HG03571 (cell line): ENCODE measurements around the gene SCGB1C1.
A peak's percentile ranks its signal among the peaks of the same experiment; 100 is the strongest.

Source experiments
- ATAC-seq: cut with Tn5 transposase; IDR thresholded peaks from one replicate; pipeline ENCODE4 v1.9.1; 2021; ENCODE audit not compliant: unreplicated experiment

The SCGB1C1 gene

DNA sequence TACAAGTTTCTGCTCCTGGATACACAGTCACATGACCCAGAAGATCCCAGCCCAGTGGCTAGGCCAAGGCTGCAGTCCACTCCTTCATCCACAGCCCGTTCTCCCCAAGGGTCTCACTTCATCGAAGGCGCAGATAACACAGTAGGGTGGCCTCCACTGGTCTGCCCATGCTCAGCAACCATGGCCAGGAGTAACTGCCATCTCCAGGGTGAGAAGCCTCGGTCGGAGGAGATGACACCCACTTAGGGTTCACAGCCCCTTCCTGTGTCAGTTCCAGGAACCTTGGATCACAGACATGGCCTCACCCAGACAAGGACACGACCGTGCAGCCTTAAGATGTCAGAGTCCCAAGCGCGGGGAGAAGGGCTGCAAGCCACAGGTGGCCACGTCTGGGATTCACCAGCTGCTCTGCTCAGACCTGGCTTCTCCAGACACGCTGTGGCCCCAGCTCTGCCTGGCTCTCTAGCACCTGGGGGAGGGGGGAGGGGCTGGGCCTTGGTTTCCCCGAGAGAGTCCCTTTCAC is 11.8 kb downstream of the SCGB1C1 start:
- no peak for ATAC-seq

DNA sequence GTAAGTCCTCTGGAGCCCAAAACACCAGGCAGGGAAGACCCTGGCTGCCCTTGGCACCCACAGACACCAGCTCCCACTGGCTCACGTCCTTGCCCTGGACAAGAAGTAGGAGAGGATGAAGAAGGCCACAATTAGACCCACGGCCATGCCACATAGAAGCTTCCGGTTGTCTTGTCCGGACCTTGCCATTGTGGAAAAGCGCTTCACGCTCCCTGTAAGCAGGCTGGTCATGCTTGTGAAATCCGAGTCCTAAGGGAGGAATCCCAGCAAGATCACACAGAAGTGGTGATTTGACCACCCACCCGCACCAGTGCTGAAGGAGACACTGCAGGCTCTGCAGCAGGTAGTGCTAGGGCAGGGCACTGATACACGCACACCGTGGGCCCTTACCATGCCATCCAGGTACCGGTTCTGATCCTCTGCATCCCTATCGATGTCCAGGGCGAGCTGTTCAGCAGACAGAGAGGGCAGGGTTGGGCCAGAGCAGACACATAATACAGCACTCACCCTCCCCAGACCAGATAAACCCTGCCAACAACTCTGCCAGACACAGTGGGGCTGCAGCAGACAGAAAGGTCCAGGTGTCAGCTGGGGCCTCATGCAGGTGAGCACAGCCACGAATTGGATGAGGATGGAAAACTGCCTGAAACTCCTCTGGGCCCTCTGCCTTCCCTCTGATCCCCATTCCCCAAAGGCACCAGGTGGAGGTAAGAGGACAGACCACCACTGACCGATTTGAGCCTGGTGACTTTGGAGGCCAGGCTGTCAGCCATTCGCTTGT is 12.5 kb downstream of the SCGB1C1 start:
- no peak for ATAC-seq

DNA sequence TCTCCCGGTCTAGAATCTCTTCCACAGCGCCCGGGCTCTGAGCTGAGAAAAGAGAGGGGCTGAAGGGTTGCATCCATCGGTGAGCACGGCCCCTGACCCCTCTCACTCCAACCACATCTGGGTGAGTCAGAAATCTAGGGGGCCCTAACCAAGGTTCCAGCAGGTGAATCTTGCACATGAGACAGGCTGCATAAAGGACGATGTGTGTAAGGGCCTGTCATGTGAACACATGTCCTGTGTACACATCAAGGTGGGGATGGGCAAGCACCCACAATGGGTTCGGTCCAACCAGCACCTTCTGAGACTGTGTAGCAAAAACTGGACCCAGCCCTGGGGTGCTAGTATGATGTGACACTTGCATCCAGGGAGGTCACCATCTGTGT is 13.1 kb downstream of the SCGB1C1 start:
- no peak for ATAC-seq

DNA sequence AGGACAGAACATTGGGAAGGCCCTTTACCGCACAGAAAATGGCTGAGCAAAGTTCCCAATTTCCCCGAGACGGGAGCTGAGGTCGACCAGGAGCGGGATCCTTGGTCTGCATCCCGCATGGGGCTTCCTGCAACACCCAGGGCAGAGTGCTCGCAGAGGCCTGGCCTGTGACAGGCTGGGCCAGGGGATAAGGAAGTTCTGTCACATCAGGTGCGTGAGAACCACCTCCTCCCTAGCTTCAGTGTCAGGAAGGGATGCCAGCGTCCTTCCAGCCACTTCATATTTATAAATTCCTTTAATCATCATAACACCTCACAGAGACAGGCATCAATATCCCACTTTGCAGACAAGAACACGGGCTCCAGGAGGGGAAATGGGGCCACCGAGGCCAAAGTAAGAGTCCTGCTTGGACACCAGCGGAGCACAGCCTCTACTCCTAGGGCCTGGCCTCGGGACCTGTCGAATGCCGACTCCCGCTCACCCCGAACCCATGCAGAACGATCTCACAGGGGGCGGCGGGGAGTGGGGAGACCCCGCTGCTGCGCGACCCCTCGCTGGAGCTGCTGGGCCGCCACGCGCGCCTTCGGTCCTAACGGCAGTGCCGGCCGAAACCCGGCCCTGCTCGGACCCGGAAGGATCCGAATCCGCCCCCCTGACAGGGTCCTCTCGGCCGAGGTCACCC is 13.8 kb downstream of the SCGB1C1 start:
- peak; percentile 2 for ATAC-seq

DNA sequence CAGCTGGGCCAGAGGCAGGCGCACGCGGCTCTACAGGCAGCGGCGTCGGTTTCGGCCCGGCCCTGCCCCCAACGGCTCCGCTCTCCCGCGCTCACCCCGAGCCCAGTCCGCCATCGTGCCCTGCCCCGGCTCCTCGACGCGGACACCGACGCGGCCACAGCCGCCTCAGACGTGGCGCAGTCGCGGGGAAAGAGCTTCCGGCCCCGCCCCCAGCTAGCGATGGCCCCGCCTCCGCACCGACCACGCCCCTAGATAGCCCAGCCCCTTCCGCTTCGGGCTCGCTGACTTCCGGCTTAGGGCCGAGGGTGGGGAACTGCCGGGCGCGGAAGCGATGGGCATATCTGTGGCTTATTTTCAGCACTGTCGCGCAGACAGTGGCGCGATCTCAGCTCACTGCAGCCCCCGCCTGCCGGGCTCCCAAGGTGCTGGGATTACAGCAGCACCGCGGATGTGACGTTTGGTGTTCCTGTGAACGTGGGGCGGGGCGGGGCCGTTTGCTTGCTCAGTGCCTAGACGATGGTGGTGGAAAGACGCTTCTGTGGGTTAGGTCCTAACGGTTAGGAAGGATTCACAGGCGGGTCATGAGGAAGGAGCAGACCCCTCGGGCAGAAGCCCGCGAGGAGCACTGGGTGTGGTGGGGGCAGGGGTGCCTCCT is 14.5 kb downstream of the SCGB1C1 start, which contains the start of the genes BET1L and RIC8A:
Gene BET1L, minus strand, starts transcription at position 192 of the 655 bp plus-strand sequence. Its CDS starts 78 bp downstream, at position 114.
Gene RIC8A, plus strand, starts transcription at position 501 of the 655 bp plus-strand sequence. CDS start 1,147 bp downstream, outside the sequence.
- peak; percentile 64 for ATAC-seq

DNA sequence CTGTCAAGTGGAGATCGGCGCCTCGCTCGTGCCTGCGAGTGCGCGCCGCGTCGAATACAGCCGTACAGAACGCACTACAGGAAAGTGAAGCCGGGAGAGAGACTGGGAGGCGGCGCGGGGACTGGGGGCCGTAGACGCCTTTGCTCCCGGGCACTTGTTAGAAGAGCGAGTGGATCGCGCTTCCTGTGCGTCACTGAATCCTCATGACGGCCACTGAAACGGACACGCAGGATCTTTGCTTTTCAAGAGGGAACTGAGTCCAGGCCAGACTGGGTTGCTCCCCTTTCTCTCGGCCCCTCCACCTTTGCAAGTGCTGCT is 14.9 kb downstream of the SCGB1C1 start:
- no peak for ATAC-seq

DNA sequence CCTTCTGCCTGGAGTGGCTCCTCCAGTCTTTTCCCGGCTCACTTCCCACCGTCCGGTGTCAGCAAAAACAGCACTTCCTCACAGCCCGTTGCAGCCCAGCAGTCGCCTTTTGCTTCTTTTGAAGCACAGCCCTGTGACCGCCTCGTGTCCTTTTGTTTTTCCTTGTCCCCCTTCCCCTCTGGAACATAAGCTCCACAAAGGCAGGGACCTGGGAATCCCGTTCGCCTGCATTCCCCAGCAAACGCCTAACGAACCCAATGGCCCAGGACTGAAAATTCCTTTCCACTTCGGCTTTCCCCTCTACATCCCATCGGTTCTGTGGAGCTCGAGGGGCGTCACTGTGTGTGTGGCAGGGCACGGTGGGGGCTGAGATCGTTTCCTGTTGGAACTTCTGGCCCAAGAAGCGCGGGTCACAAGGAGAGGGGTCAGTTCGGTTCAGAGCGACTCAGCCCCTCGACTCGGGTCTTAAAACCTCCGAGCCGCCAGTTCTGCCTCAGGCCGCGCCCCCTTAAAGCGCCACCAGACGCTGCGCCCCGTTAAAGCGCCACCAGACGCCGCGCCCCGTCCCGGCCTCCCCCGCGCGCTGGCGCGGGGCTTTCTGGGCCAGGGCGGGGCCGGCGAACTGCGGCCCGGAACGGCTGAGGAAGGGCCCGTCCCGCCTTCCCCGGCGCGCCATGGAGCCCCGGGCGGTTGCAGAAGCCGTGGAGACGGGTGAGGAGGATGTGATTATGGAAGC is 15.5 kb downstream of the SCGB1C1 start:
- peak; percentile 37 for ATAC-seq

DNA sequence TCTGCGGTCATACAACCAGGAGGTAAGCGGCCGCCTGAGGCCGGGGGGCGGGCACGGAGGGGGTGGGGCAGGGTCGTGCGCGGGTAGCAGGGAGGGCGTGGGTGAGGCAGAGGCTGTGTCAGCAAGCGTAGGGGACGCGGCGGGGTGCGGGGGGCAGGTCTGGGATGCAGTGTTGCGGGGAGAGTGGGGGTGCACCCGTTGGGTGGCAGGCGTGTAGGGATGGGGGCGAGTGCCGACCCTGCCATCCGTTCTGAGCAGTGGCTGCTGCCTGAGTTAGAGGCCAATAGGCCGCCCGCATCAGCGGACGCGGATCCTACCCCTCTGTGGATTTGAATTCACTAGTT is 16.0 kb downstream of the SCGB1C1 start:
- peak; percentile 2 for ATAC-seq

DNA sequence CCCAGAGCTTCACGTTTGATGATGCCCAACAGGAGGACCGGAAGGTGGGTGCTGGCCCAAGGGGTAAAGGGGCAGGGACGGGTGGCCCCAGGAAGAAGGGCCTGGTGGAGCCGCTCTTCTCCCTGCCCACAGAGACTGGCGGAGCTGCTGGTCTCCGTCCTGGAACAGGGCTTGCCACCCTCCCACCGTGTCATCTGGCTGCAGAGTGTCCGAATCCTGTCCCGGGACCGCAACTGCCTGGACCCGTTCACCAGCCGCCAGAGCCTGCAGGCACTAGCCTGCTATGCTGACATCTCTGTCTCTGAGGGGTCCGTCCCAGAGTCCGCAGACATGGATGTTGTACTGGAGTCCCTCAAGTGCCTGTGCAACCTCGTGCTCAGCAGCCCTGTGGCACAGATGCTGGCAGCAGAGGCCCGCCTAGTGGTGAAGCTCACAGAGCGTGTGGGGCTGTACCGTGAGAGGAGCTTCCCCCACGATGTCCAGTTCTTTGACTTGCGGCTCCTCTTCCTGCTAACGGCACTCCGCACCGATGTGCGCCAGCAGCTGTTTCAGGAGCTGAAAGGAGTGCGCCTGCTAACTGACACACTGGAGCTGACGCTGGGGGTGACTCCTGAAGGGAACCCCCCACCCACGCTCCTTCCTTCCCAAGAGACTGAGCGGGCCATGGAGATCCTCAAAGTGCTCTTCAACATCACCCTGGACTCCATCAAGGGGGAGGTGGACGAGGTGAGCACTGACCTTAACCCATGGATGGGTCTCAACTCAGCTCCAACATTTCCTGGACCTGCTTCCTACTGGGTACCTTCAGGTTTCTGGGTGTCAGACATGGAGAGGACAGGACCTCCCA is 16.6 kb downstream of the SCGB1C1 start:
- ATAC-seq: no peak

DNA sequence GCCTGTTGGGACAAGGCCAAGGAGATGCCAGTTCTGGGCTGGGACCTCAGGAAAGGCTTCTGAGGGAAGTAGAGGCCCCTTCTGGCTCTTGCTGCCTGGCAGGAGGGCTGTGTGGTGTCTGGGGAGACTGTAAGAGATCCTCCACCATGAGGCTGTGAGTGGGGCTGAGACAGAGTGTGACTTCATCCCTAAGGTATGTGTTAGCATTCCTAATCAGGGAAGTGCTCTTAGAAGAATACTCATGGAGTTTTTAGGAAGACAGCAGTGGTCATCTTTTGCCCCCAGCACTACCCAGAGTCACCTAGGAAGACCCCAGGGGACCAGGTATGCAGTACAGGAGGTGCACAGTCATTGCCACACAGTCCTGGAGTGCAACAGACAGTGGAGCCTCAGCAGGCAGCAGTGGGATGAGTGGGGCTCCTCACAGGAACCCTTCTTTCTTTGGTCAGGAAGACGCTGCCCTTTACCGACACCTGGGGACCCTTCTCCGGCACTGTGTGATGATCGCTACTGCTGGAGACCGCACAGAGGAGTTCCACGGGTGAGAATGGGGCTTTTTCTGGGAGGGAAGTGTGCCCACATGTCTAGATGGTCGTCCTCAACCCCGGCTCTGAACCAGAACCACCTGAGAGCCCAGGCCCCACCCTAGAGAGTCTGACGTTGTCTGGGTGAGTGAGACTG is 17.4 kb downstream of the SCGB1C1 start:
- ATAC-seq: no peak

DNA sequence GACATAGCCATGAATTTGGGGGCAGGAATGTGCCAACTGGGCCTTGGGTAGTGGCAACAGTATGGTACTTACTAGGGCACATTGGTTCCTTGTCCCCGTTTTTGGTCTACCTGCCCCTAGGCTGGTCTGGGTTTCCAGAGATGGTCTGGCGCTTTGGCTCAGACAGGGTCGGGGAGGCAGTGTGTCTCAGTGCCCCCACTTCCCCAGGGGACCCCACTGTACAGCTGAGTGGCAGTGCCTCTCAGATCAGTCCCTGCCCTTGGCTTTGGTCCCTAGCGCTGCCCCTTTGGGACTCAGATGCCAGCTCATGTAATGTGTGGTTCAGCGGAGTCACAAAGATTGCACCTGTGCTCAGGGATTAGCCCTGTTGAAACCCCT is 17.9 kb downstream of the SCGB1C1 start:
- ATAC-seq: no peak

DNA sequence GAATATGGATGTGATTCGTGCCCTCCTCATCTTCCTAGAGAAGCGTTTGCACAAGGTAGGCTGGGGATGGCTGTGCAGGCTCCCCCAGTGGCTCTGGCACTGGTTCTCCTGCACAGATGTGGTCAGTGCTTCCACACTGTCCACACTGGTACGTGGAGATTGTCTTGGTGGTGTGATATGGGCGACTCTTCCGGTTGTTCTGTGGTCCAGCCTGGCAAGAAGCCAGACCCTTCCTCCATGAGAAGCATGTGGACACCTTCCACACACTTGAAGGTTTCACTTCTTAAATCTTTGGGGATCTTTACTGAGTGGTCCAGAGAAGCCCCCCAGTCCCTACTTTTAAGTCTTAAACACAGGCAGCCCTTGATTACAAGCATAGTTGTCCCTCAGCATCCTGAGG is 18.4 kb downstream of the SCGB1C1 start:
- no peak for ATAC-seq

DNA sequence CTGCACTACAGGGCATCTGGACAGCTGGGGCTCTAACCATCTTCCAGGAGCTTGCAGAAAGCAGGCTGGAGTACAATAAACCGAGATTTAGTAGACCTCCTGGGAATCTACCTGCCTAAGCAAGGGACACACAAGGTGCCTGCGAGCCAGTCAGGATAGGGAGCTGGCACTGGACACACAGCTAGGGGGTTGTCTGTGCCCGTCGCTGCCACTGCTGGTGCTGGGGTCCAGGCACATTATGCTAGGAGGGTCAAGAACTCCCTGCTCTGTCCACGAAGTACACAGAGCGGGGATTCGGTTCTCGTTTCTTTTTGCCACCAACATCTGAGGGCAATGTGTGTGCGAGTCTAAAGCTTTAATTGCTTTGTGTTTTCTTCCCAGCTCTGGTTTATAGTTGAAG is 18.9 kb downstream of the SCGB1C1 start:
- ATAC-seq: no peak

DNA sequence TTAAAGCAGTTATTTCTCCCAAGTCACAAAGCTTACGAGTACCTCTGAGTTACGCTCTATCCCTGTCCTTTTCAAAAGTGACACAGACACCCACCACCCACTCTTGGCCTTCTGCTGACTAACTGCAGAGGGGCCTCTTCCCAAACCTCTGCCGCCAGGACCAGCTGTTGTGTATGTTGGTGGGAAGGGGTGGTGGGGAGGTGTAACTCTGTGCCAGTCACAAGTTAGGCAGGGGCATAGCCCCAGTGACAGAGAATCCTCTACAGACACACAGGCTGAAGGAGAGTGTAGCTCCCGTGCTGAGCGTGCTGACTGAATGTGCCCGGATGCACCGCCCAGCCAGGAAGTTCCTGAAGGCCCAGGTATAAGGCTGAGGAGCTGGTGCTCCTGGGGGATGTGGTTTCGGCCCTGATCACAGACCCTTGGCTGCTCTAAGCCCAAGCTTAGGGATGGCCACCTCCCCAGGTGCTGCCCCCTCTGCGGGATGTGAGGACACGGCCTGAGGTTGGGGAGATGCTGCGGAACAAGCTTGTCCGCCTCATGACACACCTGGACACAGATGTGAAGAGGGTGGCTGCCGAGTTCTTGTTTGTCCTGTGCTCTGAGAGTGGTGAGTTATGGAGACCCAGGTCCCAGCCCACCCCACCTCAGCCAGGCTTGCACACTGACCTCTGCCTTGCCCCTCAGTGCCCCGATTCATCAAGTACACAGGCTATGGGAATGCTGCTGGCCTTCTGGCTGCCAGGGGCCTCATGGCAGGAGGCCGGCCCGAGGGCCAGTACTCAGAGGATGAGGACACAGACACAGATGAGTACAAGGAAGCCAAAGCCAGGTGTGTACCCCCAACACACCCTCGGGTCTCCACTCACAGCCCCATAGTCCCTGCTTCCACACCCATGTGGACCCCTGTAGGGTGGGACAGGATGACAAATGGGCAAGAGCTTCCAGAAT is 19.5 kb downstream of the SCGB1C1 start:
- ATAC-seq: no peak

DNA sequence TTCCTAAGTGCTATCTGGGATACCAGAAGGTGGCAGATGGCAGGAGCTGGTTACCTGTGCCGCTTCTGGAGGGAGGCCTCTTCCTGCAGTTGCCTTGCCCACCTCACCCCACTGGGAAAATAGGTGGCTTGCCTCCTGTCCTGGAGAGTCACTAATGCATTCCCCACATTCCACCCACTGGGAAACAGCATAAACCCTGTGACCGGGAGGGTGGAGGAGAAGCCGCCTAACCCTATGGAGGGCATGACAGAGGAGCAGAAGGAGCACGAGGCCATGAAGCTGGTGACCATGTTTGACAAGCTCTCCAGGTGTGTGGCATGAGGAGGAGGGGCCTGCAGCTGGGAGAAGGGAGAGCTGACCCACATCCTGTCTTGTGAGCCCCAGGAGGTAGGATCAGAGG is 20.2 kb downstream of the SCGB1C1 start:
- ATAC-seq: no peak

DNA sequence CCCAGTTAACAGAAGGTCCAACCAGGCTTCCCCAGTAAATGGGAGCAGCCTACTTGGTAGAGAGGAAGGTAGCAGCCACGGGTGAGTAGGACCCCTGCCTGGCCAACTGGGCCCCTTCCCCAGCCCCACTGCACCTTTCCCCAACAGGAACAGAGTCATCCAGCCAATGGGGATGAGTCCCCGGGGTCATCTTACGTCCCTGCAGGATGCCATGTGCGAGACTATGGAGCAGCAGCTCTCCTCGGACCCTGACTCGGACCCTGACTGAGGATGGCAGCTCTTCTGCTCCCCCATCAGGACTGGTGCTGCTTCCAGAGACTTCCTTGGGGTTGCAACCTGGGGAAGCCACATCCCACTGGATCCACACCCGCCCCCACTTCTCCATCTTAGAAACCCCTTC is 21.2 kb downstream of the SCGB1C1 start:
- ATAC-seq: no peak

DNA sequence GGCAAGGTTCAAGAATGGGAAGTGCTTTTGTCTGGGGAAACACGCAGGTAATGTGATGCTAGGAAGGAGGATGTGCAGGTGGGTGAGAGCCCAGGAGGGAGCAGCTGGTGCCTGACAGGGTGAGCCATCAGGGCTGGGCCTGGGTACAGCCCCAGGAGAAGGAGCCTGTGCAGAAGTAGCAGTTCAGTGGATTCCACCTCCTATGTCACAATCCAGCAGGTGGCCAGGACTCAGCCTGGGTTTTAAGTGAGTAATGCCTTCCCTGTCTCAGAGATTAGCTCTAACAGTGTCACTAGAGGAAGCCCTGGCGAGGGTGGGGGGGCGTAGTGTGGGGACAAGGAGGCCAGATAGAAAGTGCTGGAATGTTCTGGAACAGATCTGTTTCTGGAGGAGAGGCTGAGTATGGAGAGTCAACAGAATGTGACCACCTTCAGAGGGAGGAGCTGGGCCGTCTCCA is 22.7 kb downstream of the SCGB1C1 start:
- no peak for ATAC-seq
